ENCODE data around the gene TYROBP.

- TF ChIP-seq, protein P1, sequence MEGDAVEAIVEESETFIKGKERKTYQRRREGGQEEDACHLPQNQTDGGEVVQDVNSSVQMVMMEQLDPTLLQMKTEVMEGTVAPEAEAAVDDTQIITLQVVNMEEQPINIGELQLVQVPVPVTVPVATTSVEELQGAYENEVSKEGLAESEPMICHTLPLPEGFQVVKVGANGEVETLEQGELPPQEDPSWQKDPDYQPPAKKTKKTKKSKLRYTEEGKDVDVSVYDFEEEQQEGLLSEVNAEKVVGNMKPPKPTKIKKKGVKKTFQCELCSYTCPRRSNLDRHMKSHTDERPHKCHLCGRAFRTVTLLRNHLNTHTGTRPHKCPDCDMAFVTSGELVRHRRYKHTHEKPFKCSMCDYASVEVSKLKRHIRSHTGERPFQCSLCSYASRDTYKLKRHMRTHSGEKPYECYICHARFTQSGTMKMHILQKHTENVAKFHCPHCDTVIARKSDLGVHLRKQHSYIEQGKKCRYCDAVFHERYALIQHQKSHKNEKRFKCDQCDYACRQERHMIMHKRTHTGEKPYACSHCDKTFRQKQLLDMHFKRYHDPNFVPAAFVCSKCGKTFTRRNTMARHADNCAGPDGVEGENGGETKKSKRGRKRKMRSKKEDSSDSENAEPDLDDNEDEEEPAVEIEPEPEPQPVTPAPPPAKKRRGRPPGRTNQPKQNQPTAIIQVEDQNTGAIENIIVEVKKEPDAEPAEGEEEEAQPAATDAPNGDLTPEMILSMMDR (IDR thresholded peaks at IDR 0.05; ENCODE audit: low read depth, low read length), result no peak
- TF ChIP-seq POLR2A (IDR thresholded peaks at IDR 0.05; ENCODE audit: extremely low read depth, insufficient read length) (no peak), MAX (IDR thresholded peaks at IDR 0.05; ENCODE audit: low read depth, low read length) (peak; percentile 92)
These were observed 4.4 kb downstream of the TYROBP start for GRCh38 chr19:35903550-35904179.
